Stimulated activated CD8-positive, alpha-beta memory T cell treated with anti-CD3 and anti-CD28 coated beads, Interleukin-15, amount 100 ng/mL, for 48 hours (primary cell): ENCODE measurements around the gene OR5K2.
A peak's percentile ranks its signal among the peaks of the same experiment; 100 is the strongest.

Experiments
- DNase-seq, 2 donors: peaks; one replicate each; pipeline ENCODE4 v3.0.0-alpha.2; 2020; ENCODE audit warnings: low read depth in 2 of 2

The OR5K2 gene

DNA sequence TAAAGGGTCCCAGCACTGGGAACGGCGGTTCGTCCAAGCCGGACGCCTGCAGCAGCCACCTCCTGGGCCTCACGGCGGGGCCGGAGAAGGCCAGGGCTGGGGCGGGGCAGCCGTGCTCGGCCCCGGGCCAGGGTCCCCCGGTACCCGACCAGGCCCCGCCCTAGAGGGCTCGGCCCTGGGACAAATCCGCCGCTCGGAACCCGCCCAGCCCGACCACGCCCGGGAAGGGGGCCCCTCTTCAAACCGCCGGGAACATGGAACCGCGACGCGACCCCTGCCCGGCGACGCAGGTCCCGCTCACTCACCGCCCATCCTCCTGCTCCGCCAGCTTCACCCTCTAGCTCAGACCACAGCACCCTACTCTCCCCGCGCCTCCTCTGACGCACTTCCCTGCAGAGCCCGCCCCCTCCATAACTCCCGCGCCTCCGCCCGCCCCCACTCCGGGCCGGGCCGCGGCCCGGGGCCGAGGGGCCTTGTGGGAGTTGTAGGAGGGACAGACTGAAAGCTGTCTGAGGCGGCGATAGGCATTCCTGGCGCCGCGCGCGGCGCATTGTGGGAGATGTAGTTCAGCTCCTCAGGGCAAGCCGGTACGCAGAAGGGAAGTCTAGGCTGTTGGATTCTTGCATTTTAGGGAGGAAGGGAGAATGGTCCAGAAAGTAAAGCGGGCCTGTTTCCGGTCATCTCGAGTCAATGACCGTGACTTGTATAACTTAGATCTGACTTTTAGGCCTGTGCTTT, 25.2 kb downstream of the OR5K2 start, which contains the start of gene CLDND1:
TSS of gene CLDND1 (minus strand) at position 359 of the 738 bp plus-strand sequence. CDS start 1,478 bp downstream, outside the sequence.
- DNase-seq = peak; percentile 92 to 94

DNA sequence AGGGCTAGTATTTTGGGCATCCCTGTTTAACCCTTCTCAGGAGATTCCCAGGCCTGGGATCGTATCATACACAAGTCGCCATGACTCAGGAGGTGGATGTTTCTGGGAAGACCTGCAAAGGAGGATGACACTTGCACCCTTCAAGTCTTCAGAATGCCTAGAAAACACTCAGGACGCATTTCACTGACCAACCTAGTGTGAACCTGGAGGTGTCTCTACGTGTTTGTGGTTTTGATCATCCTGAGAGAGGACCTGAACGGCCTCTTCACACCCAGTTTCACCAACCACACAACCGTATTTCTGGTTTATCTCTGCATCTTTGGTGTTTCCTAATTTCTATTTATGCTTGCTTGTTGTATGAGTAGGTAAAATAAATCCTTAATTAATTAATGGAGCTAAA, 28.0 kb downstream of the OR5K2 start:
- DNase-seq = no peak

DNA sequence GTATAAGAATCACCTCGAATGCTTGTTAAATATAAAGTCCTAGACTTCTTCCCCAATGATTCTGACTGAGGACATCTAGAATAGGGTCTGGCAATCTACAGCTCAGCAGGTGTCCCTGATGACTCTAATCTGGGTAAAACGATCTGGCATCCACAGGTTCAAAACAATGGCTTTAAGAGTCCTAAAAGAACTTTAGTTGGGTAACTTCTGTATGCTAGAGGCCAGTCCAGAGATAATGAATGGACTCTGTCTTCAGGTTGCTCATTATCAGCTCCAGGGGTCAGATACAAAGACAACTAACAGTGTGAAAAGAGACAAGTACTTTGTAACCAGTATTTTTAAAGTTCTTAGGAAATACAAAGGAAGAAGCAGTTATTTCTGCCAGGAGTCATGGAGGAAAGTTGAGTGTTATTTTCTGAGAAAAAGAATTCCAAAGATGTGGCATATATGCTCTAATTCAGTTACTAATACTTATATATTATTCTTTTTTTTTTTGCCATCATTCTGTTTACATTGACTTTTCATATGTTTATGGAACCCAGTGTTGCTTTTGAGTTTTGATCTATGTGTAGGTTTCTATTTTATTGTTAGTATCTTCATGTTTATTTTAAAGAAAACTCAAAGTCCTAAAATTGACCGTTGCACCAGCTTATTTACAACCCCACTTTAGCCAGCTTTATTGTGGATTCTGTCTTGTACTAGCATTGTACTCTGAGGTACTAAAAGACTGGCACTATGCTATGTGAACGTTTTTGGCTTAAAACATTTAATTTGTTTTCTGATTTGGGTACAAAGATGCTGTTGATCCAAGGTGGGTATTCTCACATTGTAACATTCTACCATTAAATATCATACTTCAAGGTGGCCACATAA, 31.2 kb downstream of the OR5K2 start:
- DNase-seq = no peak

DNA sequence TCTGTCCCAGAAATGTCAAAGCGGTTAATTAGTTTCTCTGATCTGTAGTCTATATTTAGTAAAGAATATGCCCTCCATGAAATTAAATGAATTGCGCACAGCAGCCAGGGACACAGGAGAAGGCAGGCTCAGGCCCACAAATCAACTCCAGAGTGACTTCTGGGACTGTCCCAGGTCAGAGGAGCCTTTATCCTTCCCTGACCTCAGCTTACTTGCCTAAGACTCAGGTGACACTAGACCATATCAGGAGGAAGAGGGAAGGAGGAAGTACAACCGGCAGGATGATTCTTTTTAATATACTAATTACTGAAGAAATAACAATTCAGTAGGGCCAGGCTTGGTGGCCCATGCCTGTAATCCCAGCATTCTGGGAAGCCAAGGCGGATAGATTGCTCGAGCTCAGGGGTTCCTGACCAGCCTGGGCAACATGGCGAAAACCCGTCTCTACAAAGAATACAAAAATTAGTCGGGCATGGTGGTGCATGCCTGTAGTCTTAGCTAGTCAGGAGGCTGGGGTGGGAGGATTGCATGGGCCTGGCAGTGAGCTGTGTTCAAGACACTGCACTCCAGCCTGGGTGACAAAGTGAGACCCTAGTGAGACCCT, 32.5 kb downstream of the OR5K2 start:
- no peak for DNase-seq

DNA sequence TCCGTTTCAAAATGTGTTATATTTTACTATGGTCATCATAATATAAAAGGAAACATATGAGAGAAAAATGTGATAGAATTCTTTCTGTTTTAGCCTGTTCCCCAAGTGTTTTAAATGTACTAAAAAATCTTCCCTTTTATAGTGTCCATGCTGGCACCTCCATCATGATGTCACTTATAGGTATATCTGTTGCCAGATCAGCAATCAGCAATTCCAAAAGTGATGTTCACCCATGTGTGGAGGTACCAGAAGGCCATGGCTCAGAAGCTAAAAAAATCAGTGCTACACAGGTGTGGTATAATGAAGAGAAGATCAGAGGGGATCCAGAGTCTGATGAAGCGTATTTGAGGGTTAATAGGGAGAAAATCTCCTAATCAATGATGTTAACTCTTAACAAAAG, 33.2 kb downstream of the OR5K2 start:
- DNase-seq = no peak

DNA sequence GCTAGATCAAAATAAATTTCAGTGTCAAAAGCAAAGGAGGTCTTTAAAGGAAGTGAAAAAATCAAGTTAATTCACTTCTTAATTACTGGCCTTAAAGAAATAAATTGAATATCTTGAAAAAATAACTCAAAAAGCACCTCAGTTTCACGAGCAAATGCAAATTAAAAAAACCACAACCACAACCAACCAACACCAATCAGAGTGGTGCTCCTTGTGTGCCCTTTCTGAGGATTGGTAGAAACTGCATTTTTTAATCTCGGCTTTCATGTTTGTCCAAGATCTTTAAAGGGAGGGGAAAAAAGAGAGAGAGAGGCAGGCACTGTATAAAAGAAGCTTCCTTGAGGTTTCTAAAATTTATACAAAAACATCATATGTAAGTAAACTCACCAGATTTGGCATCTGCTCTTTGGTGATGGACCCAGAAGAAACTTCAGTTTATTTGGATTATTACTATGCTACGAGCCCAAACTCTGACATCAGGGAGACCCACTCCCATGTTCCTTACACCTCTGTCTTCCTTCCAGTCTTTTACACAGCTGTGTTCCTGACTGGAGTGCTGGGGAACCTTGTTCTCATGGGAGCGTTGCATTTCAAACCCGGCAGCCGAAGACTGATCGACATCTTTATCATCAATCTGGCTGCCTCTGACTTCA, 34.3 kb downstream of the OR5K2 start, which contains the start of gene GPR15:
TSS of gene GPR15 (plus strand) at position 357 of the 653 bp plus-strand sequence. CDS start at position 413, 56 bp downstream.
- DNase-seq = no peak

DNA sequence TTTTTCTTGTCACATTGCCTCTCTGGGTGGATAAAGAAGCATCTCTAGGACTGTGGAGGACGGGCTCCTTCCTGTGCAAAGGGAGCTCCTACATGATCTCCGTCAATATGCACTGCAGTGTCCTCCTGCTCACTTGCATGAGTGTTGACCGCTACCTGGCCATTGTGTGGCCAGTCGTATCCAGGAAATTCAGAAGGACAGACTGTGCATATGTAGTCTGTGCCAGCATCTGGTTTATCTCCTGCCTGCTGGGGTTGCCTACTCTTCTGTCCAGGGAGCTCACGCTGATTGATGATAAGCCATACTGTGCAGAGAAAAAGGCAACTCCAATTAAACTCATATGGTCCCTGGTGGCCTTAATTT, 34.8 kb downstream of the OR5K2 start:
- no peak for DNase-seq

DNA sequence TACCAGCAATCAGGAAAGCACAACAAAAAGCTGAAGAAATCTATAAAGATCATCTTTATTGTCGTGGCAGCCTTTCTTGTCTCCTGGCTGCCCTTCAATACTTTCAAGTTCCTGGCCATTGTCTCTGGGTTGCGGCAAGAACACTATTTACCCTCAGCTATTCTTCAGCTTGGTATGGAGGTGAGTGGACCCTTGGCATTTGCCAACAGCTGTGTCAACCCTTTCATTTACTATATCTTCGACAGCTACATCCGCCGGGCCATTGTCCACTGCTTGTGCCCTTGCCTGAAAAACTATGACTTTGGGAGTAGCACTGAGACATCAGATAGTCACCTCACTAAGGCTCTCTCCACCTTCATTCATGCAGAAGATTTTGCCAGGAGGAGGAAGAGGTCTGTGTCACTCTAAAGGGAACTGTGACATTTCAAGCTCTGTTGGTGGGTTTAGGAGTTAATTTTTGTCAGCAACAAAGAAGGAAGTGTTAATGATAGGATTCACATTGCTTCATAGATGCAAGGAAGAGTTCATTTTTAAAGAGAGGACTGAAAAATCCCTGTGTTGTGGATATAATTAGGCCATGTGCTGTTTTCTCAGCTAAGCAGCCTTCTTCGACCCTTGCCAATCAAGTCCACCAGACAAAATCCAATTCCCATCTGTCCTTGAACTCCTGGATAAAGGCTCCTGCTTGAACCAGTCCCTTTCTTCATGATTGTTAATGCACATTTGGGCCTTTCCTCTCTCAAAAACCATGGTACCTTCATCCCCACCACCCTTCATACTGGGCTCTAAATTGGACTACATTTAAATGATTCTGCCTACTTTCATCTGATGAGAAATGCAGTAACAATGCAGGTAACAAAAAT, 35.5 kb downstream of the OR5K2 start:
- DNase-seq = no peak

DNA sequence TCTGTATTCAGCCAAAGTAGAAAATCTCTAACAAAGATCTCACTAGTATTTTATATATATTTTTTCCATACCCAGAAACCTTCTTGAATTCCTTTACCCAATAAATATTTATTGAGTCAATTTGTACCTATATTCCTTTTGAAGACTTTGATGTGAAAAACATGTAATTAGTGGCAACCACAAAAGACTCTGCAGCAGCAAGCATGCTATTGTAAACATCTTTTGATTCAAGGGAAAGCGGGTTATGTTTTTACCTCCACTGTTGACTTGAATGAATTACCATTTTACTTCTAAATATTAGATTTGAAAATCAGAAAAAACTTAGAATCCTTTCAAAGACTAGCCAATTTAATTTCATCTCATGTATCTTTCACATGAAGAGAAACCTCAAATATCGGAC, 36.7 kb downstream of the OR5K2 start:
- no peak for DNase-seq

DNA sequence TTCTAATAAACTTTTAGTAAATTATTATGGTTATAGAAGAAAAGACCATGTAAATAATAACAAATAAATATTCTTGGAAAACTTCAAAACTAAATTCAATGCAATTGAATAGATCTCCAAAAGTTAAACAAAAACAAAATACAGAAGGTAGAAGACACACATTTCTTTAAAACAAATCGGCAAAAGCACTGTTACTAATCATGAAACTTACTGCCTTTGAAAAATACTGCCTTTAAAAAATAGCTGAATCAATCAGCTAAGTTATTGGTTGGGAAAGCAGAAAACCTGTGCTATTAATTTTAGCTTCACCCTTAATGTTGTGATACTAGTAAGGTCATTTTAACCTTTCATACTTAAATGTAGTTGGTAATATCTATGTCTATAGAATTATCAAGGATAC, 37.3 kb downstream of the OR5K2 start:
- no peak for DNase-seq

DNA sequence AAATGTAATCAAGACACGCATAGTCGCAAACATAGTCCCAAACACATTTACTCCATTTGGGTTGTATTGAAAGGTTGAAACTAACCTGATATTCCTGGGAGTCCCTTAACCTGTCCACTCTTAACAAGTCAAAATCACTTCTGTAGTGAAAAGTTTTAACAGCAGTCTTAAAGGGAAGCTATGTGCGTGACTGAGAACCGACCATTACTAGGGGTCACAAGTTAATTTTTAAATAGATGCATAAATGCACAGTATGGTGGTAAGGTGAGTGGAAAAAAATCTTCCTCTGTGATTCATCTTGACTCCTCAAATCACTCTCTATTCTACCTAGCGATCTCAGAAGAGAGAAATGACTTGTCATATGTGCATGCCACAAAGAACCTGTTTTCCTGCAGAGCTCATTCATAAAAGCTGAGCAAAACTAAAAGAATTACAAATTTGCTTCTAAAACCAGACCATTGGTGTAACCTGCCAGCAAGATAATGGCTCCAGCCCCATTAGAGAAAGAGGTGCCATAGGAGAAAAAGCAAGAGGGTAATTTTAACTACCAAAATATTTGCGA, 39.1 kb downstream of the OR5K2 start:
- DNase-seq = no peak

DNA sequence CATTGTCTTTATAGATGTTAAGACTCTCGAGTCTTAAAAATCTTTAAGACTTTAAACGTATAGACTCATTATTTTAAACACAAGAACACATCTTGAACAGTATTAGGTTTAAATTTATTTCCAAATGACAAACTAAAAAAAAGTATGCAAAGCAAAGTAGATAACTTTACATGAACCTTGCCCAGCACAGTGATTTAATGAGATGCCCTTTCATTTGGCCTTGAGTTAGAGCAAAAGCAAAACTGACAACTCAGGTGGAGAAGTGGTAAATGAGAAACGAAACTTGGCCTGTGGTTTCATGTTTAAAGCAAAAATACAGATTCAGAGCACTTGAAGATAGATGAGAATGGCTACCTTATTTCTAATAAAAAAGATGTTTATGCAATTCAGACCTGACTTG, 42.9 kb downstream of the OR5K2 start:
- DNase-seq = no peak

DNA sequence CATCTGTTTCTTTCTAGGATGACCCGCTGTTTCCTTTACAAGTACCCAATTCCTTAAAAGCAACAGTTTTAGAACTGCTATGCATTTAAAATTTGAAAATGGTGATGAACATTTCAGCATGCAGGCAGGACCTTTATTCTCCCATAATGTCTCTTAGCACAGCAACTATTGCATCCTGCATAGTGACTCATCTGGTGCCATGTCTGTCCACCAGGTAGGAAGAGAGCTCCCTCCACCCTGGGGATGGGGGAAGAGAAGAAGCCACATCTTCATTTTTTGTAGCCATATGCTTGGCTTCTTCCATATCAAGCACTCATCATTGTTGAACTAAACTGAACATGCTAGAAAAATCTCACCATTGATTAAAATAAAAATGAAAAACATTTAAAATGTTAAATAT, 44.2 kb downstream of the OR5K2 start:
- no peak for DNase-seq

DNA sequence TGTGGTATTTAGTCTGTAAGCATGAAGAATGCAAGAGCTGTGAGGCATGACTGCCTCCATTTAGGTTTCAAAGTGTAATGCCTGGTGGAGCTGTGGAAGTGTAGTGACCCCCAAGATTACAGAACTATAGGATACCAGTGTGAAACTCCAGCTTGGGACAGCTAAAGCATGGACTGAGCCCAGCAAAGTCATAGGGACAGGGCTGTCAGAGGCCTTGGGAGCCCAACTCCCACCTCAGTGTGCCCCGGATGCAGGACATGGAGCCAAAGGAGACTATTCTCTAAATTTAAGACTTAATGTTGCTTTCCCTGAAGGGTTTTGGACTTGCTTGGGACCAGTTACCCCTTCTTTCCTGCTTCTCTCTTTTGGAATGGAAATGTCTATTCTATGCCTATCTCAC, 45.1 kb downstream of the OR5K2 start:
- no peak for DNase-seq

DNA sequence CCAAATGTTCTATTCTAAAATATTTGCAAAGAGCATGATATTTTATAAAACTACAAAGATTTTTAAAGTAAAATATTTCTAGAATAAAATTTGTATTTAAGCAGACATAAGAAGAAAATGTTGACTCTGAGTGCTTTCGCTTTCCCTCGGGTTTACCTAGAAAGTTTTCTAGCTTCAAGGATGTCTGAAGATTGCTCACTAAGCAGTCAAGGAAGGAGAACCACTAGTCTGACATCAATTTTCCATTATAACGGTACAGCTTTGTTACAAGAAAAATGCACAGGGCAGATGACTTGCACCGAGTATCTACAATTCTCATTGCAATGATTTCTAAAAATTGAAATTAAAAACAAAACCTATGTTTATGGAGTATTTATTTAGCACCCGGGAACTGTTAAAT, 48.5 kb downstream of the OR5K2 start:
- no peak for DNase-seq
